WTC11 (cell line): ENCODE results near the gene RARB. TPM values are rescaled to one million over a fixed set of nuclear protein-coding genes. Genes with fewer than 3 reads are reported as not detected.

ENCODE experiments used
- ATAC-seq: fragments of 200-7000 bp; cut with Tn5 transposase; 2 replicates; pipeline ENCODE4 v1.10.0; 2021; ENCODE audit warnings: mild to moderate bottlenecking, moderate library complexity
- CTCF ChIA-PET: fragments of 300-600 bp; sonication (Branson Sonifier 250); formaldehyde crosslinking; loops from one replicate; lab custom pipeline; 2021; ENCODE audit warnings: antibody characterized with exemption; lab: Charles Lee
- POLR2A ChIA-PET: fragments of 350-600 bp; sonication (Branson Sonifier 250); formaldehyde crosslinking; loops from one replicate; lab custom pipeline; 2021; ENCODE audit warnings: antibody characterized with exemption; lab: Charles Lee
- DNase-seq: peaks from one replicate; pipeline ENCODE4 v3.0.0; 2021; ENCODE audit warnings: low spot score
- H3K27ac Mint-ChIP-seq: 2 replicates; pipeline ENCODE4 v1.8.0; 2021; ENCODE audit warnings: mixed read lengths
- H3K27me3 Mint-ChIP-seq: 2 replicates; pipeline ENCODE4 v1.8.0; 2021; ENCODE audit warnings: low read depth, mild to moderate bottlenecking, moderate library complexity, mixed read lengths
- H3K36me3 Mint-ChIP-seq: 2 replicates; pipeline ENCODE4 v1.8.0; 2021; ENCODE audit warnings: mixed read lengths
- H3K4me1 Mint-ChIP-seq: 2 replicates; pipeline ENCODE4 v1.8.0; 2022; ENCODE audit warnings: mixed read lengths
- H3K4me3 Mint-ChIP-seq: 2 replicates; pipeline ENCODE4 v1.8.0; 2021; ENCODE audit warnings: mild to moderate bottlenecking, moderate library complexity, mixed read lengths
- H3K9me3 Mint-ChIP-seq: 2 replicates; pipeline ENCODE4 v1.8.0; 2021; ENCODE audit warnings: mixed read lengths
- CREM ChIP-seq: sonication (generic); formaldehyde crosslinking; IDR thresholded peaks from 2 replicates; pipeline ENCODE4 v1.8.1; 2022; ENCODE audit warnings: mild to moderate bottlenecking, missing genetic modification reagents, moderate library complexity
- ELF4 ChIP-seq: sonication (generic); formaldehyde crosslinking; IDR thresholded peaks from 2 replicates; pipeline ENCODE4 v1.8.1; 2022; ENCODE audit warnings: low read depth, mild to moderate bottlenecking, moderate library complexity, missing genetic modification reagents
- ESRRA ChIP-seq: sonication (generic); formaldehyde crosslinking; IDR thresholded peaks from 2 replicates; pipeline ENCODE4 v1.8.1; 2022; ENCODE audit warnings: mild to moderate bottlenecking, missing genetic modification reagents, borderline replicate concordance
- JUN ChIP-seq: sonication (generic); formaldehyde crosslinking; IDR thresholded peaks from 2 replicates; pipeline ENCODE4 v1.8.0; 2023; ENCODE audit warnings: mild to moderate bottlenecking, missing genetic modification reagents
- KAT7 ChIP-seq: sonication (generic); formaldehyde crosslinking; IDR thresholded peaks from 2 replicates; pipeline ENCODE4 v1.8.1; 2023; ENCODE audit warnings: missing genetic modification reagents, mild to moderate bottlenecking, borderline replicate concordance
- MXD4 ChIP-seq: fragments of 250-450 bp; sonication (Bioruptor Pico); IDR thresholded peaks from 2 replicates; pipeline ENCODE4 v1.8.0; 2021; ENCODE audit warnings: mild to moderate bottlenecking, moderate library complexity, borderline replicate concordance
- SMAD4 ChIP-seq: sonication (generic); formaldehyde crosslinking; IDR thresholded peaks from 2 replicates; pipeline ENCODE4 v1.8.0; 2022; ENCODE audit warnings: mild to moderate bottlenecking, missing genetic modification reagents
- TEAD4 ChIP-seq: sonication (generic); formaldehyde crosslinking; IDR thresholded peaks from 2 replicates; pipeline ENCODE4 v1.8.0; 2022; ENCODE audit warnings: mild to moderate bottlenecking, missing genetic modification reagents
- ZNF121 ChIP-seq: sonication (generic); formaldehyde crosslinking; IDR thresholded peaks from 2 replicates; pipeline ENCODE4 v1.8.0; 2023; ENCODE audit warnings: missing genetic modification reagents
- ZNF219 ChIP-seq: sonication (generic); formaldehyde crosslinking; IDR thresholded peaks from 2 replicates; pipeline ENCODE4 v1.8.0; 2023; ENCODE audit warnings: missing genetic modification reagents, mild to moderate bottlenecking, borderline replicate concordance
- total RNA-seq: library from RNA; stranded (reverse); gene quantifications from 3 replicates; pipeline ENCODE4 v1.2.3, GENCODE V29; 2021
- TF ChIP-seq, protein P1 (sequence below): sonication (generic); formaldehyde crosslinking; IDR thresholded peaks from 2 replicates; pipeline ENCODE4 v1.8.1; 2023; ENCODE audit warnings: mild to moderate bottlenecking, moderate library complexity, missing genetic modification reagents
- TF ChIP-seq, protein P2 (sequence below): sonication (generic); formaldehyde crosslinking; IDR thresholded peaks from 2 replicates; pipeline ENCODE4 v1.8.1; 2023; ENCODE audit warnings: mild to moderate bottlenecking, missing genetic modification reagents, moderate library complexity
- TF ChIP-seq, protein P3 (sequence below): sonication (generic); formaldehyde crosslinking; IDR thresholded peaks from 2 replicates; pipeline ENCODE4 v1.8.1; 2023; ENCODE audit warnings: mild to moderate bottlenecking, missing genetic modification reagents
- TF ChIP-seq, protein P4 (sequence below): fragments of 250-450 bp; sonication (Bioruptor Pico); IDR thresholded peaks from 2 replicates; pipeline ENCODE4 v2.1.2; 2022; ENCODE audit warnings: mild to moderate bottlenecking, moderate library complexity
- TF ChIP-seq, protein P5 (sequence below): sonication (generic); formaldehyde crosslinking; IDR thresholded peaks from 2 replicates; pipeline ENCODE4 v1.8.1; 2023; ENCODE audit warnings: mild to moderate bottlenecking, missing genetic modification reagents, moderate library complexity
- TF ChIP-seq, protein P6 (sequence below): sonication (generic); formaldehyde crosslinking; IDR thresholded peaks from 2 replicates; pipeline ENCODE4 v1.8.1; 2022; ENCODE audit warnings: mild to moderate bottlenecking, moderate library complexity, missing genetic modification reagents
- TF ChIP-seq, protein P7 (sequence below): sonication (generic); formaldehyde crosslinking; conservative IDR thresholded peaks from 2 replicates; pipeline ENCODE4 v1.8.1; 2023; ENCODE audit warnings: mild to moderate bottlenecking, low read depth, missing genetic modification reagents, moderate library complexity
- TF ChIP-seq, protein P8 (sequence below): sonication (generic); formaldehyde crosslinking; conservative IDR thresholded peaks from 2 replicates; pipeline ENCODE4 v1.8.1; 2022; ENCODE audit warnings: mild to moderate bottlenecking, missing genetic modification reagents
- TF ChIP-seq, protein P9 (sequence below): fragments of 200-600 bp; IDR thresholded peaks from 2 replicates; pipeline ENCODE4 v1.8.0; 2022; ENCODE audit warnings: antibody characterized with exemption
- TF ChIP-seq, protein P10 (sequence below): sonication (generic); formaldehyde crosslinking; IDR thresholded peaks from 2 replicates; pipeline ENCODE4 v1.8.0; 2022; ENCODE audit warnings: mild to moderate bottlenecking, missing genetic modification reagents

Gene RARB
- total RNA-seq, 1 experiment from 2014 or later: not detected

DNA sequence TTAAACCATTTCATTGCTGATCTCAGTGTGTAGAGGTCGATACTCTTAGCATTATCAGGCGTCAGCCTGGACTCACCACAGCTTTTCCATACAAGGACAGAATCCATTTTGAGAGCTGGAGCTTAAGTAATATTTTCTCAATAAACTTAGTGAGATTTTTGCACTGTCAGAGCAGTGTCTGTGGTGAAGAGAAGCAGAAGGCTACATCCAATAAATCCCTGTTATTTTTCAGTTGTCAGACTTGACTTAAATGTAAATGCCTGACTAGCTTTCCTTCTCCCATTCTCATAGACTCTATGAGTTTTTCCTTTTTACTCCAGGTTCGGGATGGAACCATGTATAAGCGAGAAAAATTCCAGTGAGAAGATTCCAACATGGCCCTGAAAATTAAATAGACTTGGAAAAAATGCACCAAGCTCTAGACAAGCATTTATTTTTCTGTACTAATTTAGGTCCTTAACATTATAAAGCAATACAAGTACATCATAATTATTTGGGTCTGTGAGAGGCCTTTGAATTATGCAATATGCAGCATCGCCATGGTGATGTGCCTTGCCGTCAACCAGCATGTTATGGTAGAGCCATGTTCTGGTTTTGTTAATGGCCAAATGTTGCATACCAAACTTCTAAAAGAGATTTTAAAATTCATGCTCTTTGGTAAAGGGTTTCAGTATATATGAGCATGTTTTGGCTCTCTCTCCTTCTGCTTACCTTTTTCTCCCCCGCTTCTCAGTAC lies 62.0 kb downstream of the RARB start:
- Mint-ChIP-seq H3K36me3 (no peaks in the 10 kb centered on the region), H3K4me1 (0 out of 2 replicates have a peak, but pooled peaks cover 3% of the 10 kb centered on the region), H3K9me3 (peaks cover 19% of the 10 kb centered on the region; the same call in 1 of the 2 replicates), H3K27ac (no peak overlapping the region), H3K4me3 (no peak overlapping the region), H3K27me3 (no peaks in the 10 kb centered on the region)
- DNase-seq (no peak), ATAC-seq (no peak)
- CTCF ChIA-PET: no interaction called here
- TF ChIP-seq, protein P1, sequence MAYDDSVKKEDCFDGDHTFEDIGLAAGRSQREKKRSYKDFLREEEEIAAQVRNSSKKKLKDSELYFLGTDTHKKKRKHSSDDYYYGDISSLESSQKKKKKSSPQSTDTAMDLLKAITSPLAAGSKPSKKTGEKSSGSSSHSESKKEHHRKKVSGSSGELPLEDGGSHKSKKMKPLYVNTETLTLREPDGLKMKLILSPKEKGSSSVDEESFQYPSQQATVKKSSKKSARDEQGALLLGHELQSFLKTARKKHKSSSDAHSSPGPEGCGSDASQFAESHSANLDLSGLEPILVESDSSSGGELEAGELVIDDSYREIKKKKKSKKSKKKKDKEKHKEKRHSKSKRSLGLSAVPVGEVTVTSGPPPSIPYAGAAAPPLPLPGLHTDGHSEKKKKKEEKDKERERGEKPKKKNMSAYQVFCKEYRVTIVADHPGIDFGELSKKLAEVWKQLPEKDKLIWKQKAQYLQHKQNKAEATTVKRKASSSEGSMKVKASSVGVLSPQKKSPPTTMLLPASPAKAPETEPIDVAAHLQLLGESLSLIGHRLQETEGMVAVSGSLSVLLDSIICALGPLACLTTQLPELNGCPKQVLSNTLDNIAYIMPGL: no peak
- TF ChIP-seq, protein P2, sequence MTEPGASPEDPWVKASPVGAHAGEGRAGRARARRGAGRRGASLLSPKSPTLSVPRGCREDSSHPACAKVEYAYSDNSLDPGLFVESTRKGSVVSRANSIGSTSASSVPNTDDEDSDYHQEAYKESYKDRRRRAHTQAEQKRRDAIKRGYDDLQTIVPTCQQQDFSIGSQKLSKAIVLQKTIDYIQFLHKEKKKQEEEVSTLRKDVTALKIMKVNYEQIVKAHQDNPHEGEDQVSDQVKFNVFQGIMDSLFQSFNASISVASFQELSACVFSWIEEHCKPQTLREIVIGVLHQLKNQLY: no peak
- TF ChIP-seq, protein P3, sequence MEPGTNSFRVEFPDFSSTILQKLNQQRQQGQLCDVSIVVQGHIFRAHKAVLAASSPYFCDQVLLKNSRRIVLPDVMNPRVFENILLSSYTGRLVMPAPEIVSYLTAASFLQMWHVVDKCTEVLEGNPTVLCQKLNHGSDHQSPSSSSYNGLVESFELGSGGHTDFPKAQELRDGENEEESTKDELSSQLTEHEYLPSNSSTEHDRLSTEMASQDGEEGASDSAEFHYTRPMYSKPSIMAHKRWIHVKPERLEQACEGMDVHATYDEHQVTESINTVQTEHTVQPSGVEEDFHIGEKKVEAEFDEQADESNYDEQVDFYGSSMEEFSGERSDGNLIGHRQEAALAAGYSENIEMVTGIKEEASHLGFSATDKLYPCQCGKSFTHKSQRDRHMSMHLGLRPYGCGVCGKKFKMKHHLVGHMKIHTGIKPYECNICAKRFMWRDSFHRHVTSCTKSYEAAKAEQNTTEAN (CRISPR knock-in tag): no peak
- no peak for TF ChIP-seq ZNF219 (CRISPR knock-in tag)
- no peak for TF ChIP-seq CREM
- TF ChIP-seq, protein P4, sequence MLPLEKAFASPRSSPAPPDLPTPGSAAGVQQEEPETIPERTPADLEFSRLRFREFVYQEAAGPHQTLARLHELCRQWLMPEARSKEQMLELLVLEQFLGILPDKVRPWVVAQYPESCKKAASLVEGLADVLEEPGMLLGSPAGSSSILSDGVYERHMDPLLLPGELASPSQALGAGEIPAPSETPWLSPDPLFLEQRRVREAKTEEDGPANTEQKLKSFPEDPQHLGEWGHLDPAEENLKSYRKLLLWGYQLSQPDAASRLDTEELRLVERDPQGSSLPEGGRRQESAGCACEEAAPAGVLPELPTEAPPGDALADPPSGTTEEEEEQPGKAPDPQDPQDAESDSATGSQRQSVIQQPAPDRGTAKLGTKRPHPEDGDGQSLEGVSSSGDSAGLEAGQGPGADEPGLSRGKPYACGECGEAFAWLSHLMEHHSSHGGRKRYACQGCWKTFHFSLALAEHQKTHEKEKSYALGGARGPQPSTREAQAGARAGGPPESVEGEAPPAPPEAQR (CRISPR knock-in tag): no peak
- no peak for TF ChIP-seq ELF4 (CRISPR knock-in tag)
- TF ChIP-seq, protein P5, sequence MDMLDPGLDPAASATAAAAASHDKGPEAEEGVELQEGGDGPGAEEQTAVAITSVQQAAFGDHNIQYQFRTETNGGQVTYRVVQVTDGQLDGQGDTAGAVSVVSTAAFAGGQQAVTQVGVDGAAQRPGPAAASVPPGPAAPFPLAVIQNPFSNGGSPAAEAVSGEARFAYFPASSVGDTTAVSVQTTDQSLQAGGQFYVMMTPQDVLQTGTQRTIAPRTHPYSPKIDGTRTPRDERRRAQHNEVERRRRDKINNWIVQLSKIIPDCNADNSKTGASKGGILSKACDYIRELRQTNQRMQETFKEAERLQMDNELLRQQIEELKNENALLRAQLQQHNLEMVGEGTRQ (CRISPR knock-in tag): no peak
- TF ChIP-seq, protein P6, sequence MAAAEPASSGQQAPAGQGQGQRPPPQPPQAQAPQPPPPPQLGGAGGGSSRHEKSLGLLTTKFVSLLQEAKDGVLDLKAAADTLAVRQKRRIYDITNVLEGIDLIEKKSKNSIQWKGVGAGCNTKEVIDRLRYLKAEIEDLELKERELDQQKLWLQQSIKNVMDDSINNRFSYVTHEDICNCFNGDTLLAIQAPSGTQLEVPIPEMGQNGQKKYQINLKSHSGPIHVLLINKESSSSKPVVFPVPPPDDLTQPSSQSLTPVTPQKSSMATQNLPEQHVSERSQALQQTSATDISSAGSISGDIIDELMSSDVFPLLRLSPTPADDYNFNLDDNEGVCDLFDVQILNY: no peak
- TF ChIP-seq, protein P7, sequence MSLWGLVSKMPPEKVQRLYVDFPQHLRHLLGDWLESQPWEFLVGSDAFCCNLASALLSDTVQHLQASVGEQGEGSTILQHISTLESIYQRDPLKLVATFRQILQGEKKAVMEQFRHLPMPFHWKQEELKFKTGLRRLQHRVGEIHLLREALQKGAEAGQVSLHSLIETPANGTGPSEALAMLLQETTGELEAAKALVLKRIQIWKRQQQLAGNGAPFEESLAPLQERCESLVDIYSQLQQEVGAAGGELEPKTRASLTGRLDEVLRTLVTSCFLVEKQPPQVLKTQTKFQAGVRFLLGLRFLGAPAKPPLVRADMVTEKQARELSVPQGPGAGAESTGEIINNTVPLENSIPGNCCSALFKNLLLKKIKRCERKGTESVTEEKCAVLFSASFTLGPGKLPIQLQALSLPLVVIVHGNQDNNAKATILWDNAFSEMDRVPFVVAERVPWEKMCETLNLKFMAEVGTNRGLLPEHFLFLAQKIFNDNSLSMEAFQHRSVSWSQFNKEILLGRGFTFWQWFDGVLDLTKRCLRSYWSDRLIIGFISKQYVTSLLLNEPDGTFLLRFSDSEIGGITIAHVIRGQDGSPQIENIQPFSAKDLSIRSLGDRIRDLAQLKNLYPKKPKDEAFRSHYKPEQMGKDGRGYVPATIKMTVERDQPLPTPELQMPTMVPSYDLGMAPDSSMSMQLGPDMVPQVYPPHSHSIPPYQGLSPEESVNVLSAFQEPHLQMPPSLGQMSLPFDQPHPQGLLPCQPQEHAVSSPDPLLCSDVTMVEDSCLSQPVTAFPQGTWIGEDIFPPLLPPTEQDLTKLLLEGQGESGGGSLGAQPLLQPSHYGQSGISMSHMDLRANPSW (CRISPR knock-in tag): no peak
- TF ChIP-seq, protein P8, sequence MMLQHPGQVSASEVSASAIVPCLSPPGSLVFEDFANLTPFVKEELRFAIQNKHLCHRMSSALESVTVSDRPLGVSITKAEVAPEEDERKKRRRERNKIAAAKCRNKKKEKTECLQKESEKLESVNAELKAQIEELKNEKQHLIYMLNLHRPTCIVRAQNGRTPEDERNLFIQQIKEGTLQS (CRISPR knock-in tag): no peak
- TF ChIP-seq MXD4: no peak
- TF ChIP-seq ZNF121 (CRISPR knock-in tag): no peak
- TF ChIP-seq ESRRA: no peak
- TF ChIP-seq KAT7 (CRISPR knock-in tag): no peak
- TF ChIP-seq JUN: no peak
- TF ChIP-seq, protein P9, sequence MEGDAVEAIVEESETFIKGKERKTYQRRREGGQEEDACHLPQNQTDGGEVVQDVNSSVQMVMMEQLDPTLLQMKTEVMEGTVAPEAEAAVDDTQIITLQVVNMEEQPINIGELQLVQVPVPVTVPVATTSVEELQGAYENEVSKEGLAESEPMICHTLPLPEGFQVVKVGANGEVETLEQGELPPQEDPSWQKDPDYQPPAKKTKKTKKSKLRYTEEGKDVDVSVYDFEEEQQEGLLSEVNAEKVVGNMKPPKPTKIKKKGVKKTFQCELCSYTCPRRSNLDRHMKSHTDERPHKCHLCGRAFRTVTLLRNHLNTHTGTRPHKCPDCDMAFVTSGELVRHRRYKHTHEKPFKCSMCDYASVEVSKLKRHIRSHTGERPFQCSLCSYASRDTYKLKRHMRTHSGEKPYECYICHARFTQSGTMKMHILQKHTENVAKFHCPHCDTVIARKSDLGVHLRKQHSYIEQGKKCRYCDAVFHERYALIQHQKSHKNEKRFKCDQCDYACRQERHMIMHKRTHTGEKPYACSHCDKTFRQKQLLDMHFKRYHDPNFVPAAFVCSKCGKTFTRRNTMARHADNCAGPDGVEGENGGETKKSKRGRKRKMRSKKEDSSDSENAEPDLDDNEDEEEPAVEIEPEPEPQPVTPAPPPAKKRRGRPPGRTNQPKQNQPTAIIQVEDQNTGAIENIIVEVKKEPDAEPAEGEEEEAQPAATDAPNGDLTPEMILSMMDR: no peak
- no peak for TF ChIP-seq TEAD4
- TF ChIP-seq SMAD4: no peak
- TF ChIP-seq, protein P10, sequence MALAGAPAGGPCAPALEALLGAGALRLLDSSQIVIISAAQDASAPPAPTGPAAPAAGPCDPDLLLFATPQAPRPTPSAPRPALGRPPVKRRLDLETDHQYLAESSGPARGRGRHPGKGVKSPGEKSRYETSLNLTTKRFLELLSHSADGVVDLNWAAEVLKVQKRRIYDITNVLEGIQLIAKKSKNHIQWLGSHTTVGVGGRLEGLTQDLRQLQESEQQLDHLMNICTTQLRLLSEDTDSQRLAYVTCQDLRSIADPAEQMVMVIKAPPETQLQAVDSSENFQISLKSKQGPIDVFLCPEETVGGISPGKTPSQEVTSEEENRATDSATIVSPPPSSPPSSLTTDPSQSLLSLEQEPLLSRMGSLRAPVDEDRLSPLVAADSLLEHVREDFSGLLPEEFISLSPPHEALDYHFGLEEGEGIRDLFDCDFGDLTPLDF (CRISPR knock-in tag): no peak
- POLR2A ChIA-PET: no interaction called here
